Rectal smooth muscle tissue (tissue), 1 donor: ENCODE data around the gene PITX1.
"Not testable (repeated sequence)": the region's sequence is repeated elsewhere in the genome, so short reads cannot be mapped to it uniquely, and the experiment has no call there.

ENCODE experiments used
- H3K27ac ChIP-seq: one replicate; pipeline ENCODE4 v1.7.0; 2013; ENCODE audit warnings: low read depth, low read length, inconsistent platforms
- H3K27me3 ChIP-seq: one replicate; pipeline ENCODE4 v1.7.0; 2013; ENCODE audit warnings: low read length; ENCODE audit not compliant: control insufficient read depth, insufficient read depth
- H3K36me3 ChIP-seq: one replicate; pipeline ENCODE4 v1.7.0; 2013; ENCODE audit warnings: low read length; ENCODE audit not compliant: control insufficient read depth, insufficient read depth
- H3K4me1 ChIP-seq: one replicate; pipeline ENCODE4 v1.7.0; 2013; ENCODE audit warnings: low read length; ENCODE audit not compliant: control insufficient read depth, insufficient read depth
- H3K4me3 ChIP-seq: one replicate; pipeline ENCODE4 v1.7.0; 2013; ENCODE audit warnings: low read length
- H3K9ac ChIP-seq: one replicate; pipeline ENCODE4 v1.7.0; 2013; ENCODE audit warnings: low read length

Gene PITX1

GRCh38 chr5:135033901-135034235, at the start of gene PITX1:
TSS of gene PITX1 (minus strand) at chr5:135034228. CDS start at chr5:135033881, 347 bp downstream.
- peaks cover 7% of the 10 kb centered on the region for H3K4me1 ChIP-seq

GRCh38 chr5:135083334-135083733, 49.3 kb upstream of the PITX1 start:
- not testable (repeated sequence) for H3K9ac ChIP-seq

More at GRCh38 chr5:135033901-135034235, at the start of gene PITX1:
- Histone ChIP-seq H3K27me3 (peaks cover 73% of the 10 kb centered on the region), H3K36me3 (no peaks in the 10 kb centered on the region), H3K4me3 (peak within 1 kb of the TSS; percentile 75), H3K9ac (peak within 1 kb of the TSS; percentile 34), H3K27ac (no peak within 1 kb of the TSS)

GRCh38 chr5:135081240-135081639, 47.2 kb upstream of the PITX1 start:
- Histone ChIP-seq H3K27ac (no peak overlapping the region), H3K36me3 (no peaks in the 10 kb centered on the region), H3K4me1 (no peaks in the 10 kb centered on the region), H3K27me3 (no peaks in the 10 kb centered on the region), H3K9ac (no peak overlapping the region), H3K4me3 (no peak overlapping the region)

More at GRCh38 chr5:135083334-135083733, 49.3 kb upstream of the PITX1 start:
- H3K27me3 ChIP-seq, H3K4me1 ChIP-seq, H3K27ac ChIP-seq, H3K4me3 ChIP-seq, H3K36me3 ChIP-seq: not testable (repeated sequence)

GRCh38 chr5:135079760-135080159, 45.7 kb upstream of the PITX1 start:
- no peak overlapping the region for H3K4me3 ChIP-seq
- H3K4me1 ChIP-seq, result no peaks in the 10 kb centered on the region
- no peak overlapping the region for H3K27ac ChIP-seq
- H3K9ac ChIP-seq, result no peak overlapping the region
- no peaks in the 10 kb centered on the region for H3K27me3 ChIP-seq
- H3K36me3 ChIP-seq, result no peaks in the 10 kb centered on the region

GRCh38 chr5:135079099-135079681, 45.2 kb upstream of the PITX1 start:
- Histone ChIP-seq H3K4me3 (no peak overlapping the region), H3K36me3 (no peaks in the 10 kb centered on the region), H3K4me1 (no peaks in the 10 kb centered on the region), H3K27me3 (no peaks in the 10 kb centered on the region), H3K27ac (no peak overlapping the region), H3K9ac (no peak overlapping the region)

GRCh38 chr5:135076801-135077200, 42.8 kb upstream of the PITX1 start:
- H3K9ac ChIP-seq, result no peak overlapping the region
- no peak overlapping the region for H3K4me3 ChIP-seq
- H3K36me3 ChIP-seq, result no peaks in the 10 kb centered on the region
- H3K4me1 ChIP-seq, result no peaks in the 10 kb centered on the region
- no peak overlapping the region for H3K27ac ChIP-seq
- no peaks in the 10 kb centered on the region for H3K27me3 ChIP-seq

GRCh38 chr5:135076051-135076491, 42.0 kb upstream of the PITX1 start:
- Histone ChIP-seq H3K4me3 (no peak overlapping the region), H3K27ac (no peak overlapping the region), H3K4me1 (no peaks in the 10 kb centered on the region), H3K36me3 (no peaks in the 10 kb centered on the region), H3K27me3 (no peaks in the 10 kb centered on the region), H3K9ac (no peak overlapping the region)

GRCh38 chr5:135075621-135076020, 41.6 kb upstream of the PITX1 start:
- Histone ChIP-seq H3K4me3 (no peak overlapping the region), H3K4me1 (no peaks in the 10 kb centered on the region), H3K27me3 (no peaks in the 10 kb centered on the region), H3K9ac (no peak overlapping the region), H3K36me3 (no peaks in the 10 kb centered on the region), H3K27ac (no peak overlapping the region)

GRCh38 chr5:135073761-135074345, 39.8 kb upstream of the PITX1 start:
- Histone ChIP-seq H3K27me3 (no peaks in the 10 kb centered on the region), H3K36me3 (no peaks in the 10 kb centered on the region), H3K27ac (no peak overlapping the region), H3K4me3 (no peak overlapping the region), H3K9ac (no peak overlapping the region), H3K4me1 (no peaks in the 10 kb centered on the region)

GRCh38 chr5:135072387-135073281, 38.6 kb upstream of the PITX1 start:
- H3K4me3 ChIP-seq, result no peak overlapping the region
- H3K27me3 ChIP-seq, result no peaks in the 10 kb centered on the region
- no peaks in the 10 kb centered on the region for H3K4me1 ChIP-seq
- no peak overlapping the region for H3K27ac ChIP-seq
- no peaks in the 10 kb centered on the region for H3K36me3 ChIP-seq
- no peak overlapping the region for H3K9ac ChIP-seq

GRCh38 chr5:135071311-135071710, 37.3 kb upstream of the PITX1 start:
- no peaks in the 10 kb centered on the region for H3K4me1 ChIP-seq
- H3K36me3 ChIP-seq, result no peaks in the 10 kb centered on the region
- no peak overlapping the region for H3K27ac ChIP-seq
- no peak overlapping the region for H3K9ac ChIP-seq
- H3K27me3 ChIP-seq, result peaks cover 2% of the 10 kb centered on the region
- no peak overlapping the region for H3K4me3 ChIP-seq

- H3K4me3 ChIP-seq, result no peak overlapping the region
- H3K27ac ChIP-seq, result no peak overlapping the region
- H3K4me1 ChIP-seq, result no peaks in the 10 kb centered on the region
- no peak overlapping the region for H3K9ac ChIP-seq
- H3K36me3 ChIP-seq, result no peaks in the 10 kb centered on the region
- H3K27me3 ChIP-seq, result peaks cover 2% of the 10 kb centered on the region
Observed at GRCh38 chr5:135069895-135070657, 36.0 kb upstream of the PITX1 start.
